GOT3 (cell line): Measurements from ENCODE around the gene TXLNA.
A peak's percentile ranks its signal among the peaks of the same experiment; 100 is the strongest.

ENCODE experiments used
- DNase-seq: peaks from one replicate; lab custom pipeline; 2025; ENCODE audit warnings: mixed read lengths; lab: John Stamatoyannopoulos, UW

The TXLNA gene

GRCh38 chr1:32215629-32216480, 36.4 kb downstream of the TXLNA start:
- DNase-seq: no peak

- DNase-seq: no peak
Measured at GRCh38 chr1:32216566-32216965, 37.1 kb downstream of the TXLNA start.

GRCh38 chr1:32219022-32219421, 39.5 kb downstream of the TXLNA start:
- no peak for DNase-seq

GRCh38 chr1:32220746-32221580, 41.5 kb downstream of the TXLNA start:
- no peak for DNase-seq

GRCh38 chr1:32221581-32221979, 42.1 kb downstream of the TXLNA start:
- no peak for DNase-seq

- DNase-seq: peak; percentile 70
Measured at GRCh38 chr1:32221980-32222755, 42.7 kb downstream of the TXLNA start, which contains the start of the genes EIF3I and TMEM234. TSS of gene EIF3I (plus strand) at chr1:32222407. CDS start at chr1:32222442, 35 bp downstream. TSS of gene TMEM234 (minus strand) at chr1:32222353. CDS start at chr1:32222322, 31 bp downstream.

- DNase-seq: no peak
Measured at GRCh38 chr1:32223683-32224082, 44.2 kb downstream of the TXLNA start.

GRCh38 chr1:32224285-32224684, 44.8 kb downstream of the TXLNA start:
- no peak for DNase-seq

GRCh38 chr1:32228771-32229170, 49.3 kb downstream of the TXLNA start:
- DNase-seq: no peak

- DNase-seq: no peak
Measured at GRCh38 chr1:32231843-32232432, 52.5 kb downstream of the TXLNA start.

GRCh38 chr1:32232558-32233304, 53.3 kb downstream of the TXLNA start:
- DNase-seq: no peak

- no peak for DNase-seq
Measured at GRCh38 chr1:32234792-32235191, 55.3 kb downstream of the TXLNA start.

- DNase-seq: no peak
Measured at GRCh38 chr1:32239337-32239736, 59.9 kb downstream of the TXLNA start.

GRCh38 chr1:32239790-32240139, 60.3 kb downstream of the TXLNA start:
- no peak for DNase-seq

- DNase-seq: no peak
Measured at GRCh38 chr1:32240140-32240951, 60.9 kb downstream of the TXLNA start.

- no peak for DNase-seq
Measured at GRCh38 chr1:32241001-32241763, 61.7 kb downstream of the TXLNA start.

GRCh38 chr1:32242341-32242851, 62.9 kb downstream of the TXLNA start:
- no peak for DNase-seq

GRCh38 chr1:32246888-32247273, 67.4 kb downstream of the TXLNA start, which contains the start of gene FAM167B:
TSS of gene FAM167B (plus strand) at chr1:32247222. CDS start at chr1:32247422, 200 bp downstream.
- DNase-seq: no peak

- no peak for DNase-seq
Measured at GRCh38 chr1:32247452-32247851, 68.0 kb downstream of the TXLNA start.
